Raji (cell line): ENCODE data around the gene SLC4A11.

Experiments used
- POLR2A ChIP-seq: IDR thresholded peaks from 2 replicates; pipeline ENCODE4 v1.6.1; 2011; ENCODE audit warnings: low read depth, low read length, control low read depth; ENCODE audit not compliant: insufficient read depth

The SLC4A11 gene

DNA sequence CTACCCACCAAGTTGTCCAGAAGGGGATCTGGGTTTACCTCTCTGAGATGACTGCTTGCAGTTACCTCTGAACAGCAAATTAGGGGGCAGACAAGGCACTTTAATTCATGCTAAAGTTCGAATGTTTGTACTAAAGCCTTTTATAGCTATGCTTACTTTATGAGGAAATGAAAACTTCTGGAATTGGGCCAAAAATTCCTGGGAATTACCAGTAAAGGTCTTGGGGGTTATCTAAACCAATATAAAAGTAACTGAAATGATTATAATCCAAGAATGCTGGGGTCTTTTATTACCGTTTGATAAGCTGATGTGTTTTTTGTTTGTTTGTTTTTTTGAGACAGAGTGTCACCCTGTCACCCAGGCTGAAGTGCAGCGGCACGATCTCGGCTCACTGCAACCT, 57.7 kb downstream of the SLC4A11 start:
- no peak for TF ChIP-seq POLR2A

DNA sequence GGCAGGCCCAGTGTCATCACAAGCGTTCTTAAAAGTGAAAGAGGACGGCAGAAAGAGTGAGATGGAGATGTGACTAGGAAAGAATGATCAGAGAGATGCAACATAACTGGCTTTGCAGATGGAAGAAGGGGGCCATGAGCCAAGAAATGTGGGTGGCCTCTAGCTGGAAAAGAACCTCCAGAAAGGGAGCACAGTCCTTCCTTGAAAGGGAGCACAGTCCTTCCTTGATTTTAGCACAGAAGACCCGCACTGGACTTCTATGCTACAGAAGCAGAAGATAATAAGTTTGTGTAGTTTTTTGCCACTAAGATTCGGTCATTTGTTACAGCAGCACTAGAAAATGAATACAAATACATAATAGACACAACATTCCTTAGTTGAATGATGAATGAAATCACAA, 58.7 kb downstream of the SLC4A11 start:
- TF ChIP-seq POLR2A = no peak

GRCh38 chr20:3177746-3178485, 61.1 kb downstream of the SLC4A11 start:
- no peak for TF ChIP-seq POLR2A
